Memory B cell (primary cell): ENCODE measurements around the gene PET100.
A peak's percentile ranks its signal among the peaks of the same experiment; 100 is the strongest.

Source experiments
- ATAC-seq: fragments of 150-1000 bp; cut with Tn5 transposase; 2 replicates; pipeline ENCODE4 v1.10.0; 2021; ENCODE audit warnings: low read depth, mild to moderate bottlenecking, moderate library complexity
- DNase-seq, 2 donors: peaks; one replicate each; pipeline ENCODE4 v3.0.0; 2022; ENCODE audit warnings: low spot score in 2 of 2
- H3K27ac Mint-ChIP-seq: one replicate; pipeline ENCODE4 v1.8.0; 2022; ENCODE audit warnings: mild to moderate bottlenecking, moderate library complexity, mixed read lengths
- H3K27me3 Mint-ChIP-seq: one replicate; pipeline ENCODE4 v1.8.0; 2022; ENCODE audit warnings: mixed read lengths
- H3K36me3 Mint-ChIP-seq: one replicate; pipeline ENCODE4 v1.8.0; 2022; ENCODE audit warnings: mild to moderate bottlenecking, mixed read lengths
- H3K4me1 Mint-ChIP-seq: one replicate; pipeline ENCODE4 v1.8.0; 2022; ENCODE audit warnings: mixed read lengths
- H3K4me3 Mint-ChIP-seq: one replicate; pipeline ENCODE4 v1.8.0; 2022; ENCODE audit warnings: mild to moderate bottlenecking, moderate library complexity, mixed read lengths
- H3K9me3 Mint-ChIP-seq: one replicate; pipeline ENCODE4 v1.8.0; 2022; ENCODE audit warnings: mixed read lengths

PET100 gene

GRCh38 chr19:7629347-7630054, at the start of gene PET100, which contains the start of gene XAB2:
PET100 (plus strand) TSS chr19:7629793; CDS start chr19:7629834, 41 bp downstream.
XAB2 (minus strand) TSS chr19:7629545; CDS start chr19:7629527, 18 bp downstream.
- Mint-ChIP-seq H3K4me1 (peaks cover 25% of the 10 kb centered on the region), H3K27me3 (no peaks in the 10 kb centered on the region), H3K27ac (peak within 1 kb of the TSS; percentile 98), H3K9me3 (no peaks in the 10 kb centered on the region), H3K36me3 (peaks cover 19% of the 10 kb centered on the region), H3K4me3 (peak within 1 kb of the TSS; percentile 96)
- peak; percentile 97 for ATAC-seq
- peak; percentile 89 to 95 for DNase-seq

DNA sequence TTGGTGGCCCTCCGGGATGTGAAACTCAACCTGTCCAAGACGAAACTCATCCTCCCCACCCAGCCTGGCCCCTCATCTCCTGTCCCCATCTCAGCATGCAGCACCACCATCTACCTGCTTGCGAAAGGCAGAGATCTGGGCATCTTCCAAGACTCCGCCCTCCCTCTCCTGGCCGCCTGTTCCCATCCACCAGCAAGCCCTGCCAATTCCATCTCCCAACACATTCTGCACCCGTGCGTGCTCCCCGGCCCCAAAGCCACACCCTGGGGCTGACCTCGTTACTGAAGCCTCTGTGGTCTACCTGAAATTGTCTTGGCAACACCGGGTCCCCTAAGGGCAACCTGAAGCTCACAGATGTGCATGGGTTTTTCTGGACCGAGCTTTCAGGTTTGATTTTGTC, 47.1 kb upstream of the PET100 start:
- H3K27me3 Mint-ChIP-seq = peaks cover 11% of the 10 kb centered on the region
- H3K36me3 Mint-ChIP-seq = no peaks in the 10 kb centered on the region
- H3K27ac Mint-ChIP-seq = no peak overlapping the region
- no peak overlapping the region for H3K4me3 Mint-ChIP-seq
- H3K4me1 Mint-ChIP-seq = no peaks in the 10 kb centered on the region
- no peak for DNase-seq
- no peak for ATAC-seq
- peaks cover under 1% of the 10 kb centered on the region for H3K9me3 Mint-ChIP-seq

DNA sequence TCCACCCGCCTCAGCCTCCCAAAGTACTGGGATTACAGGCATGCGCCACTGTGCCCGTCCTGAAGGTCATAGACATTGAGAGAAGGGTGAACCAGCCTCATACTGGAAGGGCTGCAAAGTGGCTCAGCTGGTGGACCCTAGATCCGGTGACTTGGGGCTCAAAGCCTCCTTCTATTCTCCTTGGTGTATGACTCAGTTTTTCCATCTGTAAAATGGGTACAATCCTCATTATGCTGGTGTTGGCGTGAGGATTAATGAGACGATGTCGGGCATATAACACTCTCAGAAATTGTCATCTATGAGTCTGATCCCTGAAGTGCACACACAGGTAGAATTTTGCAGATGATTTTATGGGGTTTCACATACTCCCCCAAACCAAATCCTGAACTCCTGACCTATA, 39.8 kb upstream of the PET100 start:
- no peak for DNase-seq
- peaks cover 18% of the 10 kb centered on the region for H3K27me3 Mint-ChIP-seq
- H3K9me3 Mint-ChIP-seq = no peaks in the 10 kb centered on the region
- H3K4me1 Mint-ChIP-seq = no peaks in the 10 kb centered on the region
- H3K4me3 Mint-ChIP-seq = no peak overlapping the region
- no peak for ATAC-seq
- H3K36me3 Mint-ChIP-seq = no peaks in the 10 kb centered on the region
- no peak overlapping the region for H3K27ac Mint-ChIP-seq

GRCh38 chr19:7590256-7590655, 39.3 kb upstream of the PET100 start:
- Mint-ChIP-seq H3K4me3 (no peak overlapping the region), H3K36me3 (no peaks in the 10 kb centered on the region), H3K9me3 (no peaks in the 10 kb centered on the region), H3K27ac (no peak overlapping the region), H3K27me3 (peaks cover 18% of the 10 kb centered on the region), H3K4me1 (peaks cover 2% of the 10 kb centered on the region)
- no peak for ATAC-seq
- no peak for DNase-seq

DNA sequence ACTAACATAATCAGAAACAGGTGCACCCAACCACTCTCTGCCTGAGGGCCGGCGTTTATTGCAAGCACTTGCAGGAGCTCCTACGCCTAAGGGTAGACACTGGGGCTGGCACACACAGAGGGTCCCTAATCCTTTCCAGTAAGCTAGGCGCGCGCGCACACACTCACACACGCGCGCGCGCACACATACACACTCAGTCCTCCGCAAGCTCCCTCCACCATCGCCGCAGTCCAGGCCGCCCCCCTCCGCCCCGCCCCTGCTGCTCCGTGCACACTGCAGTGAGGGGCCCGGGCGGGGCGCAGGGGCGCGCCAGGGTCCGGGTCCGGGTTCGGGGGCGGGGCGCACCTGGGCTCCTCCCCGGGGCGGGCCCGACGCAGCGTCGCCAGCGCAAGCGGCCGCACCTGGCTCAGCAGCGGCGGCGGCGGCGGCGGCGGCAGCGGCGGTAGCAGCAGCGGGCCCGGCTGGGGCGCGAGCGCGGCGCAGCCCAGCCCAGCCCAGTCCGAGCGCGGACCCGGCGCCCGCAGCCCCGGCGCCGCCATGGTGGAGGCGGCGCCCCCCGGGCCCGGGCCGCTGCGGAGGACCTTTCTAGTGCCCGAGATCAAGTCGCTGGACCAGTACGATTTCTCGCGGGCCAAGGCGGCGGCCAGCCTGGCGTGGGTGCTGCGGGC, 34.0 kb upstream of the PET100 start, which contains the start of gene CAMSAP3:
Gene CAMSAP3, plus strand, starts transcription at position 398 of the 668 bp plus-strand sequence. Its CDS starts 140 bp downstream, at position 538.
- DNase-seq (peak in 1 of 2 donors; percentile 49), ATAC-seq (peak; percentile 86)
- H3K36me3 Mint-ChIP-seq = no peaks in the 10 kb centered on the region
- H3K4me1 Mint-ChIP-seq = peaks cover 6% of the 10 kb centered on the region
- H3K9me3 Mint-ChIP-seq = no peaks in the 10 kb centered on the region
- H3K4me3 Mint-ChIP-seq = peak within 1 kb of the TSS; percentile 82
- H3K27ac Mint-ChIP-seq = no peak within 1 kb of the TSS
- H3K27me3 Mint-ChIP-seq = peaks cover 36% of the 10 kb centered on the region

DNA sequence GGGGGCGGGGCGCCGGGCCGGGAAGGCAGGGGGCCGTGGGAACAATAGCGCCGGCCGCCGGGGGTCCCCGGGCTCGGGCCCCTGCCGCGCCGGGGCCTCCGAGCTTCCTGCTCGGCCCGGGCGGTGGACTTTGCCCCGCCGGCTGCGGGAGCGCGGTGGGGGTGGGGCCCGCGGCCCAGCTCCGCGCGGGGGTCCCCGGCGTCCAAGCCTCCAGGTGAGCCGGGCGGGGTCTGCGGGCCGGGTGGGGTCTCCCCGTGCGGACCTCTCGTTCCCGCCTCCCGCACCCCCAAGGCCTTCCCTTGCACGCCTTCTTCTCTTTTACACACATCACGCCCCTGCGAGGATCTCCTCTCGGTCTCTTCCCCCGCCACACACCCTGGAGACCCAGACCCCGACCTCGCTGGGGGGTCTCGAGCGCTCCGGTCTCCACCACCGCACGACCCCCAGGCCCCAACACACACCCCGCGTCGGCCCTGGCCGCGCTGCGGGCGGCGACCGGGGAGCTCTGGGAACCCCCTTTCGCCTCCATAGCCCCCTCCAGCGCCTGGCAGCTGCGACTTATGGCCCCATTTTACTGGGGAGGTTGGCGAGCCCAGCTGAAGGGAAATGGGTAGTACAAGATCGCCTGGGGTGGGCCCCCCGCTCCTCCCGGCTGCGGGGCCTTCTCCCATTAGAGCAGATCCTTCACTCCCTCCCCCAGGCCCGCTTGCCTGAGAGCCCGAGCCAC, 33.2 kb upstream of the PET100 start:
- H3K27me3 Mint-ChIP-seq = peaks cover 36% of the 10 kb centered on the region
- DNase-seq (no peak), ATAC-seq (peak; percentile 35)
- no peak overlapping the region for H3K27ac Mint-ChIP-seq
- H3K36me3 Mint-ChIP-seq = no peaks in the 10 kb centered on the region
- peak overlapping the region; percentile 82 for H3K4me3 Mint-ChIP-seq
- peaks cover 9% of the 10 kb centered on the region for H3K4me1 Mint-ChIP-seq
- peaks cover 2% of the 10 kb centered on the region for H3K9me3 Mint-ChIP-seq

- H3K4me3 Mint-ChIP-seq = no peak overlapping the region
- H3K27ac Mint-ChIP-seq = no peak overlapping the region
- ATAC-seq = no peak
- no peak for DNase-seq
- no peaks in the 10 kb centered on the region for H3K36me3 Mint-ChIP-seq
- H3K4me1 Mint-ChIP-seq = peaks cover 9% of the 10 kb centered on the region
- H3K27me3 Mint-ChIP-seq = peaks cover 39% of the 10 kb centered on the region
- H3K9me3 Mint-ChIP-seq = peaks cover 2% of the 10 kb centered on the region
Measured at GRCh38 chr19:7597689-7598088, 31.9 kb upstream of the PET100 start.

DNA sequence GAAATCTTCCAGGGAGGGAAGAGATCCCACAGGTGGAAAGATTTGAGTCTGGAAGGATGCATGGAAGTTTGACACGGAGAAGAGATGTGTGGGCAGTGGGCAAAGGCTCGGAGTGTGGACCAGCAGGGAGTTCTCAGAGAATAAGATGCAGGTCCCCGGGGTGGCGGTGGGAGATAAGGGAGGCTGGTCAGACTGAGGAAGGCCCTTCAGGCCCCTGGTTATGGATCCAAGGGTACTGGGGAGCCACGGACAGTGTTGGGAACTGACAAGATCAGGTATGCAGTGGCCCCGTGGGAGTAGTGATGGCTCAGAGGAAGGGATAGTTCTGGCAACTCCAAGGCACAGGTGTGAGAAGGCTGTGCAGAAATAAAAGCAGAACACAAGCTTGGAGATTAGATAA, 31.4 kb upstream of the PET100 start:
- ATAC-seq (no peak), DNase-seq (no peak)
- Mint-ChIP-seq H3K4me1 (peaks cover 9% of the 10 kb centered on the region), H3K27ac (no peak overlapping the region), H3K9me3 (peaks cover 2% of the 10 kb centered on the region), H3K27me3 (peaks cover 39% of the 10 kb centered on the region), H3K4me3 (no peak overlapping the region), H3K36me3 (no peaks in the 10 kb centered on the region)

DNA sequence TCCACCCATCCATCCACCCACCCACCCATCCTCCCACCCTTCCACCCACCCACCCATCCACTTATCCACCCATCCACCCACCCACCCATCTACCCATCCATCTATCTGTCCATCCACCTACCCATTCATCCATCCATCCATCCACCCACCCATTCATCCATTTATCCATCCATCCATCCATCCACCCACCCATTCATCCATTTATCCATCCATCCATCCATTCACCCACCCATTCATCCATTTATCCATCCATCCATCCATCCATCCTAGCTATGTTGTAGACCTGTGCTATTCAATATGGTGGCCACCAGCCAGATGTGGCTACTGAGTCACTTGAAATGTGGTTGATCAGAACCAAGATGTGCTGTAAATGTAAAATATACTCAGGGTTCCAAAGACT, 28.9 kb upstream of the PET100 start:
- no peak for DNase-seq
- no peak for ATAC-seq
- Mint-ChIP-seq H3K27ac (no peak overlapping the region), H3K9me3 (peaks cover 6% of the 10 kb centered on the region), H3K36me3 (peaks cover 5% of the 10 kb centered on the region), H3K4me3 (no peak overlapping the region), H3K27me3 (peaks cover 41% of the 10 kb centered on the region), H3K4me1 (peaks cover 9% of the 10 kb centered on the region)

GRCh38 chr19:7602240-7602934, 27.2 kb upstream of the PET100 start:
- no peak for ATAC-seq
- Mint-ChIP-seq H3K36me3 (peaks cover 5% of the 10 kb centered on the region), H3K9me3 (peaks cover 7% of the 10 kb centered on the region), H3K4me3 (no peak overlapping the region), H3K27me3 (peaks cover 39% of the 10 kb centered on the region), H3K27ac (no peak overlapping the region), H3K4me1 (peaks cover 7% of the 10 kb centered on the region)
- no peak for DNase-seq

- Mint-ChIP-seq H3K27ac (no peak overlapping the region), H3K27me3 (peaks cover 34% of the 10 kb centered on the region), H3K4me1 (peaks cover 7% of the 10 kb centered on the region), H3K36me3 (peaks cover 5% of the 10 kb centered on the region), H3K9me3 (peaks cover 7% of the 10 kb centered on the region), H3K4me3 (no peak overlapping the region)
- ATAC-seq = no peak
- no peak for DNase-seq
Measured at GRCh38 chr19:7602935-7603497, 26.6 kb upstream of the PET100 start.

DNA sequence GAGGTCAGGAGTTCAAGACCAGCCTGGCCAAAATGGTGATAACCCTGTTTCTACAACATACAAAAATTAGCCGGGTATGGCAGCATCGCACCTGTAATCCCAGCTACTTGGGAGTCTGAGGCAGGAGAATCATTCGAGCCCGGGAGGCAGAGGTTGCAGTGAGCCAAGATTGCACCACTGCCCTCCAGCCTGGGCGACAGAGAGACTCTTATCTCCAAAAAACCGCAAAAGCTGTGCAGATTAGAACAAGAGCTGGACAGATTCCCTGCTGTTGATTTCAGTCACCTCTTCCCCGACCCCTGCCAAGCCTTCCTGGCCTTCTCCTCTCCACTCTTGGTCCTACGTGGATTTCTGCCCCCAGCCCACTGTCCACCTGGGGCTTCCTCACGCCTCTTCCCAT, 25.7 kb upstream of the PET100 start:
- Mint-ChIP-seq H3K4me1 (peaks cover 7% of the 10 kb centered on the region), H3K27me3 (peaks cover 30% of the 10 kb centered on the region), H3K4me3 (no peak overlapping the region), H3K27ac (no peak overlapping the region), H3K9me3 (peaks cover 7% of the 10 kb centered on the region), H3K36me3 (peaks cover 5% of the 10 kb centered on the region)
- ATAC-seq (no peak), DNase-seq (no peak)

DNA sequence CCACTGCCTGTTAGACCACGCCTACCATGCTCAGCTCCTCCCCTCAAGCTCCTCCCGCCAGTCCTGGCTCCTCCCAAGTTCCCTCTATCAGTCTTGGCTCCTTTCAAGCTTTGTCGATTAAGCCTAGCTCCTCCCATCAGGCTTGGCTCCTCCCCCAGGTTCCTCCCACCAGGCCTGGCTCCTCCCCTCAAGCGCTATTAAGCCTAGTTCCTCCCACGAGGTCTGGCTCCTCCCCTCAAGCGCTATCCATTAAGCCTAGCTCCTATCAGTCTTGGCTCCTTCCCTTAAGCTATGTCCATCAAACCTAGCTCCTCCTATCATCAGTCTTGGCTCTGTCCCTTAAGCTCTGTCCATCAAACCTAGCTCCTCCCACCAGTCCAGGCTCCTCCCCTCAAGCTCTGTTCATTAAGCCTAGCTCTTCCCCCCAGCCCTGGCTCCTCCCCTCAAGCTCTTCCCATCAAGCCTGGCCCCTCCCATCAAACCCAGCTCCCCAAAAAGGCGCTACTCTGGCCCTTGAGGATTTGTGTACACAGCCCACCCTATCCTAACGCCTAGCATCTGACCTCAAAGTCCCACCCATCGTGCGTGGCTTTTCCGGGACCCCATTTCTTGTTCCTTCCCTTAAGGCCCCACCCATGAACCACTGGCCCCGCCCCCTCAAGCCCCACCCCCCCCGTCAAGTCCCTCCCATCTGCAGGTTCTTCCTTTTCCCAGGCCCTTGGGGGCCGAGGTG, 23.9 kb upstream of the PET100 start:
- no peak overlapping the region for H3K4me3 Mint-ChIP-seq
- ATAC-seq (peak; percentile 76), DNase-seq (peak in 1 of 2 donors; percentile 37)
- H3K4me1 Mint-ChIP-seq = peaks cover 7% of the 10 kb centered on the region
- H3K36me3 Mint-ChIP-seq = peaks cover 5% of the 10 kb centered on the region
- H3K9me3 Mint-ChIP-seq = peaks cover 7% of the 10 kb centered on the region
- H3K27me3 Mint-ChIP-seq = peaks cover 27% of the 10 kb centered on the region
- no peak overlapping the region for H3K27ac Mint-ChIP-seq
